Uterus (tissue), 4 donors: ENCODE measurements around the gene GTSE1. TPM values are rescaled to one million over a fixed set of nuclear protein-coding genes. Genes with fewer than 3 reads are reported as not detected.

Experiments used
- DNase-seq, 2 donors: peaks; one replicate each; pipeline ENCODE4 v3.0.0-alpha.2; 2019 to 2020
- H3K27ac ChIP-seq, 2 donors: fragments of 200-600 bp; sonication (generic); 1 replicate in 1 of 2; 2 replicates in 1 of 2; pipeline ENCODE4 v1.5.1; 2016 to 2018
- H3K27me3 ChIP-seq, 2 donors: fragments of 200-600 bp; sonication (generic); one replicate each; pipeline ENCODE4 v1.5.1; 2018 to 2019; ENCODE audit warnings: control low read depth in 1 of 2
- H3K36me3 ChIP-seq, 2 donors: fragments of 200-600 bp; sonication (generic); one replicate each; pipeline ENCODE4 v1.5.1; 2019; ENCODE audit warnings: control low read depth in 1 of 2
- H3K4me1 ChIP-seq, 2 donors: fragments of 200-600 bp; sonication (generic); one replicate each; pipeline ENCODE4 v1.5.1; 2018 to 2019; ENCODE audit warnings: control low read depth in 1 of 2
- H3K4me3 ChIP-seq, 2 donors: fragments of 200-600 bp; sonication (generic); 1 replicate in 1 of 2; 2 replicates in 1 of 2; pipeline ENCODE4 v1.5.1; 2018 to 2019; ENCODE audit warnings: mild to moderate bottlenecking in 1 of 2
- H3K9me3 ChIP-seq, 2 donors: fragments of 200-600 bp; sonication (generic); one replicate each; pipeline ENCODE4 v1.5.1; 2019; ENCODE audit warnings: control low read depth in 1 of 2
- POLR2A ChIP-seq, 2 donors: fragments of 450-650 bp; IDR thresholded peaks; one replicate each; pipeline ENCODE4 v1.6.1; 2016; ENCODE audit warnings: antibody characterized with exemption in 2 of 2, mild to moderate bottlenecking in 1 of 2, moderate library complexity in 1 of 2
- intact Hi-C: fragments of 100-400 bp; cut with DNase I; formaldehyde crosslinking; loops from one replicate; pipeline ENCODE4 v1.15.1; 2023; ENCODE audit warnings: low total_unique reads
- total RNA-seq, 4 donors: library from RNA; depleted of rRNA in 3 of 4; stranded (reverse); fragments of >200 nt in 3 of 4; gene quantifications; one replicate each; pipeline versions ENCODE4 v1.1.0 to v1.2.4, GENCODE V29; 2014 to 2023
- TF ChIP-seq, protein P1 (sequence below), 4 experiments: fragments of 200-600 bp in 2 of 4; fragments of 450-650 bp in 2 of 4; sonication (generic) in 2 of 4; IDR thresholded peaks; one replicate each; pipeline ENCODE4 v1.5.1; 2016 to 2019; ENCODE audit warnings: antibody characterized with exemption in 4 of 4, mild to moderate bottlenecking in 2 of 4, moderate library complexity in 1 of 4
- donor health status: DM: yes; HTN: yes; CAD: no.

The GTSE1 gene
- total RNA-seq, 4 donors from 2014 or later, result 0.21 to 6.9 TPM; not detected in 2

GRCh38 chr22:46353483-46354105, 56.9 kb downstream of the GTSE1 start:
- intact Hi-C loops, result no loop called here
- DNase-seq, result no peak
- Histone ChIP-seq H3K9me3 (no peaks in the 10 kb centered on the region), H3K4me1 (no peaks in the 10 kb centered on the region), H3K27ac (no peak overlapping the region), H3K27me3 (no peaks in the 10 kb centered on the region), H3K4me3 (no peak overlapping the region), H3K36me3 (no peaks in the 10 kb centered on the region)
- TF ChIP-seq POLR2A (IDR thresholded peaks at IDR 0.05), result no peak

GRCh38 chr22:46354176-46354992, 57.7 kb downstream of the GTSE1 start:
- Histone ChIP-seq H3K27me3 (no peaks in the 10 kb centered on the region), H3K27ac (no peak overlapping the region), H3K9me3 (no peaks in the 10 kb centered on the region), H3K4me3 (no peak overlapping the region), H3K4me1 (no peaks in the 10 kb centered on the region), H3K36me3 (no peaks in the 10 kb centered on the region)
- intact Hi-C loops, result no loop called here
- DNase-seq, result no peak
- TF ChIP-seq, protein P1, sequence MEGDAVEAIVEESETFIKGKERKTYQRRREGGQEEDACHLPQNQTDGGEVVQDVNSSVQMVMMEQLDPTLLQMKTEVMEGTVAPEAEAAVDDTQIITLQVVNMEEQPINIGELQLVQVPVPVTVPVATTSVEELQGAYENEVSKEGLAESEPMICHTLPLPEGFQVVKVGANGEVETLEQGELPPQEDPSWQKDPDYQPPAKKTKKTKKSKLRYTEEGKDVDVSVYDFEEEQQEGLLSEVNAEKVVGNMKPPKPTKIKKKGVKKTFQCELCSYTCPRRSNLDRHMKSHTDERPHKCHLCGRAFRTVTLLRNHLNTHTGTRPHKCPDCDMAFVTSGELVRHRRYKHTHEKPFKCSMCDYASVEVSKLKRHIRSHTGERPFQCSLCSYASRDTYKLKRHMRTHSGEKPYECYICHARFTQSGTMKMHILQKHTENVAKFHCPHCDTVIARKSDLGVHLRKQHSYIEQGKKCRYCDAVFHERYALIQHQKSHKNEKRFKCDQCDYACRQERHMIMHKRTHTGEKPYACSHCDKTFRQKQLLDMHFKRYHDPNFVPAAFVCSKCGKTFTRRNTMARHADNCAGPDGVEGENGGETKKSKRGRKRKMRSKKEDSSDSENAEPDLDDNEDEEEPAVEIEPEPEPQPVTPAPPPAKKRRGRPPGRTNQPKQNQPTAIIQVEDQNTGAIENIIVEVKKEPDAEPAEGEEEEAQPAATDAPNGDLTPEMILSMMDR (IDR thresholded peaks at IDR 0.05), result no peak
- no peak for TF ChIP-seq POLR2A (IDR thresholded peaks at IDR 0.05)

DNA sequence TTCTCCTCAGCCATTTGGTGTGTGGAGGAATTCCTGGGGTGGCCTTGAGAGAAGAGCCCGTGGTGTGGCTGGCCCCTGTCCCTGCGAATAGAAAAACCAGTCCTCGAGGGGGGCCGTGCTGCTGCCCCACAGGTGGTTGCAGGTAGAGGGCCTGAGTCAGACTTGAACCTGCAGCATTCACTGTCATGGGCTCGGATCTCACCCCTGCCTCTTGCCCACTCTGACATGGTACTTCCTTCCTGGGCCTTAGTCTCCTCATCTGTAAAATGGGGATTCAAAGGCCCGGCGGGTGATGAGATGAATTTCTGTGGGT, 58.3 kb downstream of the GTSE1 start:
- no peaks in the 10 kb centered on the region for H3K9me3 ChIP-seq
- H3K27me3 ChIP-seq, result no peaks in the 10 kb centered on the region
- H3K4me1 ChIP-seq, result no peaks in the 10 kb centered on the region
- no peak overlapping the region for H3K27ac ChIP-seq
- TF ChIP-seq POLR2A (IDR thresholded peaks at IDR 0.05), result no peak
- TF ChIP-seq, protein P1 (IDR thresholded peaks at IDR 0.05), result no peak
- no peaks in the 10 kb centered on the region for H3K36me3 ChIP-seq
- intact Hi-C loops, result no loop called here
- H3K4me3 ChIP-seq, result no peak overlapping the region
- DNase-seq, result no peak

DNA sequence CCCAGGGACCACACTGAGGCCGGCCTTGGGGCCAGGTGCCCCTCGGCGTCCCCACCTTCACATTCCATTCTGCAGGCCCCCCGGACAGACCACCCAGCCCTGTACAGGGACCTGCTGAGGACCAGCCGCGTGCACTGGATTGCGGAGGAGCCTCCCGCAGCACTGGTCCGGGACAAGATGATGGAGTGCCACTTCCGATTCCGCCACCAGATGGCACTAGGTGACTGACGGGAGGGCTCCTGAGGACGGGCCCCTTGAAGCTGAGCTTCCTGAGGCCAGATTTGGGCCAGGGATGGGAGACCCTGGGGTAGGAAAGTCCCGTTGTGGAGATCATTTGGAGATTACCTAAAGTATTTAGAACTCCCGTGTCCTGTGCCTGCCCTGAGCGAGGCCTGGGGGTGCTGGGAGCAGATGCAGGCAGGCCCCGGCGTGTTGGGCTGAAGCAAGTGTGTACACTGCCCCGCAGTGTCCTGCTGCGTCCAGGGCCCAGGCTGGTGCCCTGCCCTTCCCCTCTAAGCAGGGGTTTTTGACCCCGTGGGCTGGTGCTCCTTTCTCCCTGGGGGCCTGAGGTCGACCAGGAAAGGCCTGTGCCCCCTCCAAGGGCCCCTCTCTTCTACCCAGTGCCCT, 58.8 kb downstream of the GTSE1 start:
- intact Hi-C loops, result no loop called here
- DNase-seq, result peak; percentile 37 to 53
- H3K36me3 ChIP-seq, result no peaks in the 10 kb centered on the region

GRCh38 chr22:46355996-46356471, 59.4 kb downstream of the GTSE1 start:
- intact Hi-C loops, result no loop called here
- no peak overlapping the region for H3K4me3 ChIP-seq
- no peak for DNase-seq
- no peaks in the 10 kb centered on the region for H3K9me3 ChIP-seq
- no peaks in the 10 kb centered on the region for H3K36me3 ChIP-seq
- H3K27ac ChIP-seq, result no peak overlapping the region
- no peaks in the 10 kb centered on the region for H3K27me3 ChIP-seq
- H3K4me1 ChIP-seq, result no peaks in the 10 kb centered on the region
- no peak for TF ChIP-seq POLR2A (IDR thresholded peaks at IDR 0.05)
- TF ChIP-seq, protein P1 (IDR thresholded peaks at IDR 0.05), result no peak

More for the DNA sequence above, 58.8 kb downstream of the GTSE1 start:
- Histone ChIP-seq H3K4me3 (no peak overlapping the region), H3K4me1 (no peaks in the 10 kb centered on the region), H3K27me3 (no peaks in the 10 kb centered on the region), H3K9me3 (no peaks in the 10 kb centered on the region), H3K27ac (no peak overlapping the region)
- TF ChIP-seq, protein P1 (IDR thresholded peaks at IDR 0.05), result peak; percentile 38 to 62 (median 58)
- no peak for TF ChIP-seq POLR2A (IDR thresholded peaks at IDR 0.05)
